ENCODE data around the gene SKAP1. TPM values are rescaled to one million over a fixed set of nuclear protein-coding genes. Genes with fewer than 3 reads are reported as not detected.
"Not testable (repeated sequence)": the region's sequence is repeated elsewhere in the genome, so short reads cannot be mapped to it uniquely, and the experiment has no call there.

SKAP1 gene
- polyA plus RNA-seq, 3 donors, result 0.13 to 1.0 (median 0.52) TPM

- Mint-ChIP-seq H3K4me3 (no peak overlapping the region), H3K4me1 (no peaks in the 10 kb centered on the region), H3K27ac (no peak overlapping the region), H3K9me3 (no peaks in the 10 kb centered on the region), H3K36me3 (no peaks in the 10 kb centered on the region), H3K27me3 (ENCODE audit: low read depth in 3 of 3) (peaks cover 31 to 57% (median 34%) of the 10 kb centered on the region in 3 donors)
- Histone ChIP-seq H3K27me3 (ENCODE audit: control insufficient read depth in 2 of 2, insufficient read depth in 2 of 2, low read length in 2 of 2) (peaks cover 35 to 58% of the 10 kb centered on the region in 2 donors), H3K4me3 (replicated peaks in 1 of 3; ENCODE audit: low read depth in 2 of 3, low read length in 3 of 3) (no peak overlapping the region), H3K36me3 (replicated peaks in 1 of 2; ENCODE audit: control insufficient read depth in 1 of 2, insufficient read depth in 2 of 2, low read length in 2 of 2) (no peaks in the 10 kb centered on the region), H3K79me2 (ENCODE audit: insufficient read depth, low read length) (no peaks in the 10 kb centered on the region), H3K4me2 (replicated peaks; ENCODE audit: extremely low read depth, low read length, poor library complexity, severe bottlenecking) (no peak overlapping the region), H2AFZ (ENCODE audit: insufficient read depth, low read depth, low read length, poor library complexity, severe bottlenecking) (no peak overlapping the region), H3K9me3 (replicated peaks in 1 of 2; ENCODE audit: control insufficient read depth in 1 of 2, insufficient read depth in 1 of 2, low read length in 2 of 2) (no peaks in the 10 kb centered on the region), H3K4me1 (ENCODE audit: control insufficient read depth in 1 of 2, insufficient read depth in 2 of 2, low read length in 2 of 2) (no peaks in the 10 kb centered on the region), H3K9ac (ENCODE audit: insufficient read depth, low read length, poor library complexity, severe bottlenecking) (no peak overlapping the region), H3K27ac (ENCODE audit: low read depth in 1 of 2, low read length in 2 of 2) (no peak overlapping the region), H4K20me1 (ENCODE audit: insufficient read depth, low read length) (no peaks in the 10 kb centered on the region)
- intact Hi-C loops (cut with micrococcal nuclease), result no loop called here
- no peak for DNase-seq
- 100% methylated on average over 1 of the region's 5 CpGs for WGBS (ENCODE audit: insufficient coverage)
- no peak for TF ChIP-seq CTCF (IDR thresholded peaks at IDR 0.05)
Observed at GRCh38 chr17:48413613-48414405, 16.2 kb downstream of the SKAP1 start.

GRCh38 chr17:48412841-48413240, 17.2 kb downstream of the SKAP1 start:
- Mint-ChIP-seq H3K27me3 (ENCODE audit: low read depth in 3 of 3) (peaks cover 31 to 55% (median 32%) of the 10 kb centered on the region in 3 donors), H3K27ac (no peak overlapping the region), H3K4me1 (no peaks in the 10 kb centered on the region), H3K9me3 (no peaks in the 10 kb centered on the region), H3K4me3 (peak overlapping the region in 1 of 2 donors; percentile 5), H3K36me3 (no peaks in the 10 kb centered on the region)
- no CpG with 5 or more reads among the region's 1 CpG for WGBS (ENCODE audit: insufficient coverage)
- H3K4me1 ChIP-seq (ENCODE audit: control insufficient read depth in 1 of 2, insufficient read depth in 2 of 2, low read length in 2 of 2), result no peaks in the 10 kb centered on the region
- no peak overlapping the region for H3K4me2 ChIP-seq (replicated peaks; ENCODE audit: extremely low read depth, low read length, poor library complexity, severe bottlenecking)
- H3K4me3 ChIP-seq (replicated peaks in 1 of 3; ENCODE audit: low read depth in 2 of 3, low read length in 3 of 3), result no peak overlapping the region
- DNase-seq, result no peak
- no peak overlapping the region for H3K9ac ChIP-seq (ENCODE audit: insufficient read depth, low read length, poor library complexity, severe bottlenecking)
- no peaks in the 10 kb centered on the region for H3K9me3 ChIP-seq (replicated peaks in 1 of 2; ENCODE audit: control insufficient read depth in 1 of 2, insufficient read depth in 1 of 2, low read length in 2 of 2)
- no peaks in the 10 kb centered on the region for H3K79me2 ChIP-seq (ENCODE audit: insufficient read depth, low read length)
- no peak for TF ChIP-seq CTCF (IDR thresholded peaks at IDR 0.05)
- no peak overlapping the region for H3K27ac ChIP-seq (ENCODE audit: low read depth in 1 of 2, low read length in 2 of 2)
- intact Hi-C loops (cut with micrococcal nuclease), result no loop called here
- no peaks in the 10 kb centered on the region for H3K36me3 ChIP-seq (replicated peaks in 1 of 2; ENCODE audit: control insufficient read depth in 1 of 2, insufficient read depth in 2 of 2, low read length in 2 of 2)
- no peaks in the 10 kb centered on the region for H4K20me1 ChIP-seq (ENCODE audit: insufficient read depth, low read length)
- peaks cover 36 to 59% of the 10 kb centered on the region in 2 donors for H3K27me3 ChIP-seq (ENCODE audit: control insufficient read depth in 2 of 2, insufficient read depth in 2 of 2, low read length in 2 of 2)
- no peak overlapping the region for H2AFZ ChIP-seq (ENCODE audit: insufficient read depth, low read depth, low read length, poor library complexity, severe bottlenecking)

GRCh38 chr17:48410821-48411220, 19.2 kb downstream of the SKAP1 start:
- H2AFZ ChIP-seq (ENCODE audit: insufficient read depth, low read depth, low read length, poor library complexity, severe bottlenecking); H3K4me3 ChIP-seq (replicated peaks in 1 of 3; ENCODE audit: low read depth in 2 of 3, low read length in 3 of 3); H3K4me1 ChIP-seq (ENCODE audit: control insufficient read depth in 1 of 2, insufficient read depth in 2 of 2, low read length in 2 of 2); H3K36me3 Mint-ChIP-seq; H3K9me3 ChIP-seq (replicated peaks in 1 of 2; ENCODE audit: control insufficient read depth in 1 of 2, insufficient read depth in 1 of 2, low read length in 2 of 2); DNase-seq; H3K36me3 ChIP-seq (replicated peaks in 1 of 2; ENCODE audit: control insufficient read depth in 1 of 2, insufficient read depth in 2 of 2, low read length in 2 of 2); H3K9me3 Mint-ChIP-seq; H3K4me1 Mint-ChIP-seq; intact Hi-C loops (cut with micrococcal nuclease); H3K4me2 ChIP-seq (replicated peaks; ENCODE audit: extremely low read depth, low read length, poor library complexity, severe bottlenecking); H3K9ac ChIP-seq (ENCODE audit: insufficient read depth, low read length, poor library complexity, severe bottlenecking); H3K27ac Mint-ChIP-seq; H3K79me2 ChIP-seq (ENCODE audit: insufficient read depth, low read length); H4K20me1 ChIP-seq (ENCODE audit: insufficient read depth, low read length); H3K27ac ChIP-seq (ENCODE audit: low read depth in 1 of 2, low read length in 2 of 2): not testable (repeated sequence)
- Mint-ChIP-seq H3K27me3 (ENCODE audit: low read depth in 3 of 3) (peaks cover 28 to 55% (median 32%) of the 10 kb centered on the region in 3 donors), H3K4me3 (peak overlapping the region in 1 of 2 donors; percentile 27)
- H3K27me3 ChIP-seq (ENCODE audit: control insufficient read depth in 2 of 2, insufficient read depth in 2 of 2, low read length in 2 of 2), result peaks cover 28 to 54% of the 10 kb centered on the region in 2 donors
- WGBS (ENCODE audit: insufficient coverage), result no CpG with 5 or more reads among the region's 7 CpGs
